ENCODE measurements around the gene UQCC5.

DNA sequence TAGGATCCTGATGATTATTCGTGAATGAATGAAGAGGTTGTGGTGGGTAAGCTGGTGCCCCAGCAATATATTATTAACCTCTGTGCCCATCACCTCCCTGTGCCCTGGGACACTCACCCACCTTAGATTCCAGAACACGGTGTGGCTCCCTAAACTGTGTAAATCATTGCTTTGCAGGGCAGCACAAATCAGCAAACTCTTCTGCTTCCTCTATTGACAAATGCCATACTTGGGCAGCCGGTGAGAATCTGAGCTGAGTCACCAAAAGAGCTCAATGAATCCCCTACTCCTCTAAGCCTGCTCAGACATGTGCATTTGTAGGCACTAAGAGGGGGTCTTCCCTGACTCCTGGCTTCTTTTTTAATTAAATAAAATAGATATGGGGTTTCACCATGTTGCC, 15.7 kb downstream of the UQCC5 start:
- TF ChIP-seq, protein P1, sequence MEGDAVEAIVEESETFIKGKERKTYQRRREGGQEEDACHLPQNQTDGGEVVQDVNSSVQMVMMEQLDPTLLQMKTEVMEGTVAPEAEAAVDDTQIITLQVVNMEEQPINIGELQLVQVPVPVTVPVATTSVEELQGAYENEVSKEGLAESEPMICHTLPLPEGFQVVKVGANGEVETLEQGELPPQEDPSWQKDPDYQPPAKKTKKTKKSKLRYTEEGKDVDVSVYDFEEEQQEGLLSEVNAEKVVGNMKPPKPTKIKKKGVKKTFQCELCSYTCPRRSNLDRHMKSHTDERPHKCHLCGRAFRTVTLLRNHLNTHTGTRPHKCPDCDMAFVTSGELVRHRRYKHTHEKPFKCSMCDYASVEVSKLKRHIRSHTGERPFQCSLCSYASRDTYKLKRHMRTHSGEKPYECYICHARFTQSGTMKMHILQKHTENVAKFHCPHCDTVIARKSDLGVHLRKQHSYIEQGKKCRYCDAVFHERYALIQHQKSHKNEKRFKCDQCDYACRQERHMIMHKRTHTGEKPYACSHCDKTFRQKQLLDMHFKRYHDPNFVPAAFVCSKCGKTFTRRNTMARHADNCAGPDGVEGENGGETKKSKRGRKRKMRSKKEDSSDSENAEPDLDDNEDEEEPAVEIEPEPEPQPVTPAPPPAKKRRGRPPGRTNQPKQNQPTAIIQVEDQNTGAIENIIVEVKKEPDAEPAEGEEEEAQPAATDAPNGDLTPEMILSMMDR (IDR thresholded peaks at IDR 0.05): no peak
- TF ChIP-seq POLR2AphosphoS5 (IDR thresholded peaks at IDR 0.05; ENCODE audit: insufficient read depth in 1 of 2, low read depth in 1 of 2): no peak
